Neural cell (in vitro differentiated cells): ENCODE data around the gene MAP2K6. TPM values are rescaled to one million over a fixed set of nuclear protein-coding genes. Genes with fewer than 3 reads are reported as not detected.

ENCODE experiments used
- H2AFZ ChIP-seq: fragments of 200-600, 300-800 bp; sonication (generic), shearing (Covaris generic); 2 replicates; pipeline ENCODE4 v1.6.0; 2014; ENCODE audit warnings: low read depth, mild to moderate bottlenecking, antibody characterized with exemption, low read length, moderate library complexity
- H3F3A ChIP-seq: fragments of 200-600 bp; shearing (Covaris generic); 2 replicates; pipeline ENCODE4 v1.6.1; 2016; ENCODE audit warnings: mild to moderate bottlenecking, moderate library complexity, mixed read lengths, antibody characterized with exemption, low read length; ENCODE audit not compliant: insufficient read depth, poor library complexity, severe bottlenecking
- H3K27ac ChIP-seq: fragments of 200-600, 300-800 bp; sonication (generic), shearing (Covaris generic); 2 replicates; pipeline ENCODE4 v1.5.1; 2014; ENCODE audit warnings: mild to moderate bottlenecking, low read length, moderate library complexity
- H3K27me3 ChIP-seq: fragments of 300-800, 200-600 bp; sonication (generic), shearing (Covaris generic); 2 replicates; pipeline ENCODE4 v1.6.0; 2014; ENCODE audit warnings: mild to moderate bottlenecking, low read depth, low read length, moderate library complexity; ENCODE audit not compliant: insufficient read depth
- H3K36me3 ChIP-seq: fragments of 300-800, 200-600 bp; sonication (generic), shearing (Covaris generic); 2 replicates; pipeline ENCODE4 v1.5.1; 2014; ENCODE audit warnings: mild to moderate bottlenecking, antibody characterized with exemption, low read length, moderate library complexity; ENCODE audit not compliant: insufficient read depth
- H3K4me2 ChIP-seq: fragments of 300-800, 200-600 bp; sonication (generic), shearing (Covaris generic); 2 replicates; pipeline ENCODE4 v1.6.0; 2014; ENCODE audit warnings: mild to moderate bottlenecking, low read length
- H3K4me3 ChIP-seq: fragments of 300-800, 200-600 bp; sonication (generic), shearing (Covaris generic); 2 replicates; pipeline ENCODE4 v1.5.1; 2014; ENCODE audit warnings: mild to moderate bottlenecking, low read length, moderate library complexity
- H3K79me2 ChIP-seq: fragments of 200-600 bp; shearing (Covaris generic); replicated peaks from 2 replicates; pipeline ENCODE4 v1.6.0; 2014; ENCODE audit warnings: mild to moderate bottlenecking, low read length, moderate library complexity; ENCODE audit not compliant: insufficient read depth
- H3K9ac ChIP-seq: fragments of 300-800, 200-600 bp; sonication (generic), shearing (Covaris generic); 2 replicates; pipeline ENCODE4 v1.6.1; 2016; ENCODE audit warnings: mild to moderate bottlenecking, low read length, mixed read lengths
- H3K9me2 ChIP-seq: fragments of 200-600 bp; shearing (Covaris generic); 2 replicates; pipeline ENCODE4 v1.6.1; 2016; ENCODE audit warnings: mild to moderate bottlenecking, low read length, mixed read lengths; ENCODE audit not compliant: insufficient read depth
- H3K9me3 ChIP-seq: fragments of 200-600, 300-800 bp; sonication (generic), shearing (Covaris generic); 2 replicates; pipeline ENCODE4 v1.6.1; 2016; ENCODE audit warnings: mild to moderate bottlenecking, mixed run types, low read length, moderate library complexity, mixed read lengths
- H4K20me1 ChIP-seq: fragments of 200-600 bp; shearing (Covaris generic); 2 replicates; pipeline ENCODE4 v1.6.1; 2016; ENCODE audit warnings: mild to moderate bottlenecking, mixed run types; ENCODE audit not compliant: insufficient read depth
- EP300 ChIP-seq: fragments of 450-650 bp; conservative IDR thresholded peaks from 2 replicates; pipeline ENCODE4 v1.6.1; 2014; ENCODE audit warnings: antibody characterized with exemption, mild to moderate bottlenecking, moderate library complexity; ENCODE audit not compliant: poor library complexity, severe bottlenecking
- EZH2 ChIP-seq: fragments of 200-600, 300-800 bp; shearing (Covaris generic), sonication (generic); IDR thresholded peaks from 2 replicates; pipeline ENCODE4 v1.6.1; 2014; ENCODE audit warnings: antibody characterized with exemption, low read length, borderline replicate concordance, mild to moderate bottlenecking; ENCODE audit not compliant: insufficient read depth, poor library complexity, severe bottlenecking
- MXI1 ChIP-seq: fragments of 450-650 bp; conservative IDR thresholded peaks from 2 replicates; pipeline ENCODE4 v1.6.1; 2014; ENCODE audit warnings: antibody characterized with exemption, mild to moderate bottlenecking; ENCODE audit not compliant: poor library complexity, severe bottlenecking
- POLR2AphosphoS5 ChIP-seq: IDR thresholded peaks from 2 replicates; pipeline ENCODE4 v1.6.1; 2012
- RAD21 ChIP-seq: fragments of 450-650 bp; conservative IDR thresholded peaks from 2 replicates; pipeline ENCODE4 v1.6.1; 2014; ENCODE audit warnings: antibody characterized with exemption, mild to moderate bottlenecking, moderate library complexity
- SMC3 ChIP-seq: fragments of 450-650 bp; conservative IDR thresholded peaks from 2 replicates; pipeline ENCODE4 v1.6.1; 2014; ENCODE audit warnings: antibody characterized with exemption, mild to moderate bottlenecking, moderate library complexity; ENCODE audit not compliant: poor library complexity
- TAF1 ChIP-seq: IDR thresholded peaks from 2 replicates; pipeline ENCODE4 v1.6.1; 2012; ENCODE audit warnings: low read depth
- polyA plus RNA-seq: library from polyadenylated mRNA; depleted of rRNA; stranded (reverse); fragments of >200 nt; gene quantifications from 2 replicates; pipeline ENCODE4 v1.2.3, GENCODE V29; 2014
- TF ChIP-seq, protein P1 (sequence below): fragments of 450-650 bp; IDR thresholded peaks from 2 replicates; pipeline ENCODE4 v1.5.1; 2014; ENCODE audit warnings: antibody characterized with exemption, mild to moderate bottlenecking, moderate library complexity; ENCODE audit not compliant: poor library complexity, severe bottlenecking
- TF ChIP-seq, protein P2 (sequence below): IDR thresholded peaks from 2 replicates; pipeline ENCODE4 v1.6.1; 2012; ENCODE audit warnings: borderline replicate concordance

MAP2K6 gene
- polyA plus RNA-seq, 1 donor from 2014 or later, result 10.5 TPM

- Histone ChIP-seq H3K4me2 (no peak overlapping the region), H3K9me3 (no peaks in the 10 kb centered on the region), H3F3A (no peaks in the 10 kb centered on the region), H4K20me1 (no peaks in the 10 kb centered on the region), H3K9ac (no peak overlapping the region), H3K27me3 (no peaks in the 10 kb centered on the region), H3K36me3 (no peaks in the 10 kb centered on the region), H3K27ac (no peak overlapping the region), H3K9me2 (no peaks in the 10 kb centered on the region), H3K79me2 (no peaks in the 10 kb centered on the region), H2AFZ (no peak overlapping the region), H3K4me3 (no peak overlapping the region)
- no peak for TF ChIP-seq SMC3
- TF ChIP-seq, protein P1, sequence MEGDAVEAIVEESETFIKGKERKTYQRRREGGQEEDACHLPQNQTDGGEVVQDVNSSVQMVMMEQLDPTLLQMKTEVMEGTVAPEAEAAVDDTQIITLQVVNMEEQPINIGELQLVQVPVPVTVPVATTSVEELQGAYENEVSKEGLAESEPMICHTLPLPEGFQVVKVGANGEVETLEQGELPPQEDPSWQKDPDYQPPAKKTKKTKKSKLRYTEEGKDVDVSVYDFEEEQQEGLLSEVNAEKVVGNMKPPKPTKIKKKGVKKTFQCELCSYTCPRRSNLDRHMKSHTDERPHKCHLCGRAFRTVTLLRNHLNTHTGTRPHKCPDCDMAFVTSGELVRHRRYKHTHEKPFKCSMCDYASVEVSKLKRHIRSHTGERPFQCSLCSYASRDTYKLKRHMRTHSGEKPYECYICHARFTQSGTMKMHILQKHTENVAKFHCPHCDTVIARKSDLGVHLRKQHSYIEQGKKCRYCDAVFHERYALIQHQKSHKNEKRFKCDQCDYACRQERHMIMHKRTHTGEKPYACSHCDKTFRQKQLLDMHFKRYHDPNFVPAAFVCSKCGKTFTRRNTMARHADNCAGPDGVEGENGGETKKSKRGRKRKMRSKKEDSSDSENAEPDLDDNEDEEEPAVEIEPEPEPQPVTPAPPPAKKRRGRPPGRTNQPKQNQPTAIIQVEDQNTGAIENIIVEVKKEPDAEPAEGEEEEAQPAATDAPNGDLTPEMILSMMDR, result no peak
- TF ChIP-seq POLR2AphosphoS5, result no peak
- TF ChIP-seq TAF1, result no peak
- TF ChIP-seq, protein P2, sequence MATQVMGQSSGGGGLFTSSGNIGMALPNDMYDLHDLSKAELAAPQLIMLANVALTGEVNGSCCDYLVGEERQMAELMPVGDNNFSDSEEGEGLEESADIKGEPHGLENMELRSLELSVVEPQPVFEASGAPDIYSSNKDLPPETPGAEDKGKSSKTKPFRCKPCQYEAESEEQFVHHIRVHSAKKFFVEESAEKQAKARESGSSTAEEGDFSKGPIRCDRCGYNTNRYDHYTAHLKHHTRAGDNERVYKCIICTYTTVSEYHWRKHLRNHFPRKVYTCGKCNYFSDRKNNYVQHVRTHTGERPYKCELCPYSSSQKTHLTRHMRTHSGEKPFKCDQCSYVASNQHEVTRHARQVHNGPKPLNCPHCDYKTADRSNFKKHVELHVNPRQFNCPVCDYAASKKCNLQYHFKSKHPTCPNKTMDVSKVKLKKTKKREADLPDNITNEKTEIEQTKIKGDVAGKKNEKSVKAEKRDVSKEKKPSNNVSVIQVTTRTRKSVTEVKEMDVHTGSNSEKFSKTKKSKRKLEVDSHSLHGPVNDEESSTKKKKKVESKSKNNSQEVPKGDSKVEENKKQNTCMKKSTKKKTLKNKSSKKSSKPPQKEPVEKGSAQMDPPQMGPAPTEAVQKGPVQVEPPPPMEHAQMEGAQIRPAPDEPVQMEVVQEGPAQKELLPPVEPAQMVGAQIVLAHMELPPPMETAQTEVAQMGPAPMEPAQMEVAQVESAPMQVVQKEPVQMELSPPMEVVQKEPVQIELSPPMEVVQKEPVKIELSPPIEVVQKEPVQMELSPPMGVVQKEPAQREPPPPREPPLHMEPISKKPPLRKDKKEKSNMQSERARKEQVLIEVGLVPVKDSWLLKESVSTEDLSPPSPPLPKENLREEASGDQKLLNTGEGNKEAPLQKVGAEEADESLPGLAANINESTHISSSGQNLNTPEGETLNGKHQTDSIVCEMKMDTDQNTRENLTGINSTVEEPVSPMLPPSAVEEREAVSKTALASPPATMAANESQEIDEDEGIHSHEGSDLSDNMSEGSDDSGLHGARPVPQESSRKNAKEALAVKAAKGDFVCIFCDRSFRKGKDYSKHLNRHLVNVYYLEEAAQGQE, result no peak
- TF ChIP-seq MXI1, result no peak
Measured at GRCh38 chr17:69401251-69401650, 13.2 kb upstream of the MAP2K6 start.

DNA sequence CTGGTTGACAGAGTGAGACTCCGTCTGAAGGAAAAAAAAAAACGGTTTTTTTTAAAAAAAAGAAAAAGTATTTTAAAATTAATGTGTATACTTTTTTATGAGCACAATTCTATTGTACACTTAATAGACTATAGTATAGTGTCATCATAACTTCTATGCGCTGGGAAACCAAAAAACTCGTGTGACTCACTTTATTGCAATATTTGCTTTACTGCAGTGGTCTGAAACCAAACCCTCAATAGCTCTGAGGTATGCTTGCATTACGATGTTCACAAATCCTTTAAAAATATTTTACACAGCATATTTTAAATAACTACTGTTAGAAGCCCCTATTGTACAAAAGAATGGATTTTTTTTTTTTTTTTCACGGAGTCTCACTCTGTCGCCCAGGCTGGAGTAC is 12.4 kb upstream of the MAP2K6 start:
- H3K9me2 ChIP-seq, result no peaks in the 10 kb centered on the region
- no peak overlapping the region for H2AFZ ChIP-seq

More for the DNA sequence above, 12.4 kb upstream of the MAP2K6 start:
- no peak overlapping the region for H3K9ac ChIP-seq
- H3K4me3 ChIP-seq, result no peak overlapping the region
- H3K79me2 ChIP-seq, result no peaks in the 10 kb centered on the region
- H3K36me3 ChIP-seq, result no peaks in the 10 kb centered on the region
- no peaks in the 10 kb centered on the region for H3K9me3 ChIP-seq
- no peak overlapping the region for H3K27ac ChIP-seq
- no peaks in the 10 kb centered on the region for H3K27me3 ChIP-seq
- TF ChIP-seq RAD21 (no peak), EZH2 (no peak), MXI1 (no peak), POLR2AphosphoS5 (no peak), EP300 (no peak)
- TF ChIP-seq, protein P1, result no peak
- H3F3A ChIP-seq, result no peaks in the 10 kb centered on the region
- H4K20me1 ChIP-seq, result no peaks in the 10 kb centered on the region
- H3K4me2 ChIP-seq, result no peak overlapping the region
